Ovary (tissue), 3 donors: ENCODE results near the gene BAZ1A.

ENCODE experiments used
- EP300 ChIP-seq: sonication (generic); formaldehyde crosslinking; IDR thresholded peaks from one replicate; pipeline ENCODE4 v1.6.1; 2017; ENCODE audit warnings: antibody characterized with exemption
- POLR2A ChIP-seq: fragments of 450-650 bp; IDR thresholded peaks from one replicate; pipeline ENCODE4 v1.6.1; 2017; ENCODE audit warnings: antibody characterized with exemption, mild to moderate bottlenecking, moderate library complexity
- TF ChIP-seq, protein P1 (sequence below), 3 donors: fragments of 450-650 bp in 2 of 3; fragments of 200-600 bp in 1 of 3; IDR thresholded peaks; one replicate each; pipeline versions ENCODE4 v1.5.1 to v1.8.0; 2016 to 2022; ENCODE audit warnings: antibody characterized with exemption in 3 of 3, mild to moderate bottlenecking in 1 of 3
- donor health status: DM: no; HTN: no; CAD: no.

- TF ChIP-seq POLR2A = no peak
- TF ChIP-seq, protein P1, sequence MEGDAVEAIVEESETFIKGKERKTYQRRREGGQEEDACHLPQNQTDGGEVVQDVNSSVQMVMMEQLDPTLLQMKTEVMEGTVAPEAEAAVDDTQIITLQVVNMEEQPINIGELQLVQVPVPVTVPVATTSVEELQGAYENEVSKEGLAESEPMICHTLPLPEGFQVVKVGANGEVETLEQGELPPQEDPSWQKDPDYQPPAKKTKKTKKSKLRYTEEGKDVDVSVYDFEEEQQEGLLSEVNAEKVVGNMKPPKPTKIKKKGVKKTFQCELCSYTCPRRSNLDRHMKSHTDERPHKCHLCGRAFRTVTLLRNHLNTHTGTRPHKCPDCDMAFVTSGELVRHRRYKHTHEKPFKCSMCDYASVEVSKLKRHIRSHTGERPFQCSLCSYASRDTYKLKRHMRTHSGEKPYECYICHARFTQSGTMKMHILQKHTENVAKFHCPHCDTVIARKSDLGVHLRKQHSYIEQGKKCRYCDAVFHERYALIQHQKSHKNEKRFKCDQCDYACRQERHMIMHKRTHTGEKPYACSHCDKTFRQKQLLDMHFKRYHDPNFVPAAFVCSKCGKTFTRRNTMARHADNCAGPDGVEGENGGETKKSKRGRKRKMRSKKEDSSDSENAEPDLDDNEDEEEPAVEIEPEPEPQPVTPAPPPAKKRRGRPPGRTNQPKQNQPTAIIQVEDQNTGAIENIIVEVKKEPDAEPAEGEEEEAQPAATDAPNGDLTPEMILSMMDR (IDR thresholded peaks at IDR 0.05) = no peak
- TF ChIP-seq EP300 = no peak
These were observed 68.9 kb downstream of the BAZ1A start for GRCh38 chr14:34806257-34806656.
